ENCODE results near the gene JARID2.

JARID2 gene

GRCh38 chr6:15503346-15503680 lies 257.4 kb downstream of the JARID2 start:
- Histone ChIP-seq H3K4me3 (ENCODE audit: severe bottlenecking) (no peak overlapping the region), H3K36me3 (ENCODE audit: low read depth) (peaks cover 39% of the 10 kb centered on the region), H3K27me3 (ENCODE audit: insufficient read depth, poor library complexity, severe bottlenecking) (no peaks in the 10 kb centered on the region), H3K27ac (ENCODE audit: poor library complexity, severe bottlenecking) (no peak overlapping the region), H3K4me1 (ENCODE audit: insufficient read depth, poor library complexity, severe bottlenecking) (peaks cover 19% of the 10 kb centered on the region), H3K9me3 (ENCODE audit: severe bottlenecking) (no peaks in the 10 kb centered on the region)
- DNase-seq (ENCODE audit: low spot score) (no peak), ATAC-seq (ENCODE audit: low read depth) (no peak)
- TF ChIP-seq CTCF (IDR thresholded peaks at IDR 0.05; ENCODE audit: poor library complexity, severe bottlenecking) = no peak

- no peaks in the 10 kb centered on the region for H3K27me3 ChIP-seq (ENCODE audit: insufficient read depth, poor library complexity, severe bottlenecking)
- no peak for ATAC-seq (ENCODE audit: low read depth)
- H3K36me3 ChIP-seq (ENCODE audit: low read depth) = peaks cover 47% of the 10 kb centered on the region
- peaks cover 12% of the 10 kb centered on the region for H3K4me1 ChIP-seq (ENCODE audit: insufficient read depth, poor library complexity, severe bottlenecking)
- no peaks in the 10 kb centered on the region for H3K9me3 ChIP-seq (ENCODE audit: severe bottlenecking)
- DNase-seq (ENCODE audit: low spot score) = no peak
- H3K4me3 ChIP-seq (ENCODE audit: severe bottlenecking) = no peak overlapping the region
- TF ChIP-seq CTCF (IDR thresholded peaks at IDR 0.05; ENCODE audit: poor library complexity, severe bottlenecking) = no peak
- H3K27ac ChIP-seq (ENCODE audit: poor library complexity, severe bottlenecking) = peak overlapping the region; percentile 37
These were observed 258.2 kb downstream of the JARID2 start for GRCh38 chr6:15504040-15504495.

GRCh38 chr6:15504581-15505350 lies 258.9 kb downstream of the JARID2 start:
- Histone ChIP-seq H3K27me3 (ENCODE audit: insufficient read depth, poor library complexity, severe bottlenecking) (no peaks in the 10 kb centered on the region), H3K4me1 (ENCODE audit: insufficient read depth, poor library complexity, severe bottlenecking) (peaks cover 12% of the 10 kb centered on the region), H3K4me3 (ENCODE audit: severe bottlenecking) (no peak overlapping the region), H3K9me3 (ENCODE audit: severe bottlenecking) (no peaks in the 10 kb centered on the region), H3K36me3 (ENCODE audit: low read depth) (peaks cover 53% of the 10 kb centered on the region), H3K27ac (ENCODE audit: poor library complexity, severe bottlenecking) (peak overlapping the region; percentile 37)
- DNase-seq (ENCODE audit: low spot score) (no peak), ATAC-seq (ENCODE audit: low read depth) (peak; percentile 88)
- TF ChIP-seq CTCF (IDR thresholded peaks at IDR 0.05; ENCODE audit: poor library complexity, severe bottlenecking) = peak; percentile 9

GRCh38 chr6:15505463-15505918 lies 259.6 kb downstream of the JARID2 start:
- Histone ChIP-seq H3K27me3 (ENCODE audit: insufficient read depth, poor library complexity, severe bottlenecking) (no peaks in the 10 kb centered on the region), H3K9me3 (ENCODE audit: severe bottlenecking) (no peaks in the 10 kb centered on the region), H3K4me1 (ENCODE audit: insufficient read depth, poor library complexity, severe bottlenecking) (peaks cover 12% of the 10 kb centered on the region), H3K36me3 (ENCODE audit: low read depth) (peaks cover 49% of the 10 kb centered on the region), H3K4me3 (ENCODE audit: severe bottlenecking) (no peak overlapping the region), H3K27ac (ENCODE audit: poor library complexity, severe bottlenecking) (peak overlapping the region; percentile 37)
- ATAC-seq (ENCODE audit: low read depth) (no peak), DNase-seq (ENCODE audit: low spot score) (no peak)
- TF ChIP-seq CTCF (IDR thresholded peaks at IDR 0.05; ENCODE audit: poor library complexity, severe bottlenecking) = no peak

GRCh38 chr6:15506066-15506465 lies 260.2 kb downstream of the JARID2 start:
- Histone ChIP-seq H3K27ac (ENCODE audit: poor library complexity, severe bottlenecking) (no peak overlapping the region), H3K9me3 (ENCODE audit: severe bottlenecking) (no peaks in the 10 kb centered on the region), H3K36me3 (ENCODE audit: low read depth) (peaks cover 46% of the 10 kb centered on the region), H3K4me3 (ENCODE audit: severe bottlenecking) (no peak overlapping the region), H3K4me1 (ENCODE audit: insufficient read depth, poor library complexity, severe bottlenecking) (peaks cover 12% of the 10 kb centered on the region), H3K27me3 (ENCODE audit: insufficient read depth, poor library complexity, severe bottlenecking) (no peaks in the 10 kb centered on the region)
- DNase-seq (ENCODE audit: low spot score) (no peak), ATAC-seq (ENCODE audit: low read depth) (no peak)
- TF ChIP-seq CTCF (IDR thresholded peaks at IDR 0.05; ENCODE audit: poor library complexity, severe bottlenecking) = no peak
